PC-3 (cell line): ENCODE results near the gene JAKMIP2. TPM values are rescaled to one million over a fixed set of nuclear protein-coding genes. Genes with fewer than 3 reads are reported as not detected.
A peak's percentile ranks its signal among the peaks of the same experiment; 100 is the strongest.

Experiments used
- ATAC-seq: fragments of 200-7000 bp; cut with Tn5 transposase; 2 replicates; pipeline ENCODE4 v1.9.1; 2020; ENCODE audit warnings: mild to moderate bottlenecking, moderate library complexity
- BruUV-seq: library from RNA; stranded (reverse); fragments of 400-500 nt; replicated peaks from 2 replicates; lab custom pipeline; 2021; lab: Mats Ljungman, UMichigan
- CTCF ChIA-PET: fragments of 300-600 bp; sonication (Branson Sonifier 250); formaldehyde crosslinking; loops from one replicate; lab custom pipeline; 2022; ENCODE audit warnings: antibody characterized with exemption; lab: Charles Lee
- POLR2A ChIA-PET: fragments of 300-600 bp; sonication (Branson Sonifier 250); formaldehyde crosslinking; loops from one replicate; lab custom pipeline; 2022; ENCODE audit warnings: antibody characterized with exemption; ENCODE audit not compliant: unreplicated experiment; lab: Charles Lee
- DNase-seq: peaks from one replicate; pipeline ENCODE4 v3.0.0-alpha.2; 2015
- H2AFZ ChIP-seq: fragments of 300-600 bp; sonication (generic); 2 replicates; pipeline ENCODE4 v1.6.0; 2016; ENCODE audit warnings: antibody characterized with exemption, low read length
- H3F3A ChIP-seq: fragments of 300-600 bp; sonication (generic); one replicate; pipeline ENCODE4 v1.6.0; 2017; ENCODE audit warnings: antibody characterized with exemption, low read length, control low read depth, mild to moderate bottlenecking; ENCODE audit not compliant: unreplicated experiment
- H3K27ac ChIP-seq: fragments of 300-600 bp; sonication (generic); 2 replicates; pipeline ENCODE4 v1.5.1; 2016; ENCODE audit warnings: mild to moderate bottlenecking, low read length
- H3K27me3 ChIP-seq: fragments of 300-600 bp; sonication (generic); 2 replicates; pipeline ENCODE4 v1.6.1; 2016; ENCODE audit warnings: low read length, mixed read lengths
- H3K36me3 ChIP-seq: fragments of 300-600 bp; sonication (generic); 2 replicates; pipeline ENCODE4 v1.6.1; 2016; ENCODE audit warnings: low read depth, mixed run types, low read length, mixed read lengths
- H3K4me1 ChIP-seq: fragments of 300-600 bp; sonication (generic); 2 replicates; pipeline ENCODE4 v1.5.1; 2016; ENCODE audit warnings: low read length; ENCODE audit not compliant: insufficient read depth
- H3K4me2 ChIP-seq: fragments of 300-600 bp; sonication (generic); 2 replicates; pipeline ENCODE4 v1.6.0; 2016; ENCODE audit warnings: low read length
- H3K4me3 ChIP-seq: fragments of 300-600 bp; sonication (generic); 2 replicates; pipeline ENCODE4 v1.5.1; 2016; ENCODE audit warnings: mild to moderate bottlenecking, low read length, mixed read lengths
- H3K79me2 ChIP-seq: fragments of 300-600 bp; sonication (generic); 2 replicates; pipeline ENCODE4 v1.6.1; 2017; ENCODE audit warnings: low read length, mixed read lengths
- H3K9ac ChIP-seq: fragments of 300-600 bp; sonication (generic); 2 replicates; pipeline ENCODE4 v1.6.0; 2016; ENCODE audit warnings: mild to moderate bottlenecking, low read length
- H3K9me2 ChIP-seq: fragments of 300-600 bp; sonication (generic); replicated peaks from 2 replicates; pipeline ENCODE4 v1.6.1; 2016; ENCODE audit warnings: mixed run types, low read length, mixed read lengths
- H3K9me3 ChIP-seq: fragments of 300-600 bp; sonication (generic); 2 replicates; pipeline ENCODE4 v1.6.1; 2016; ENCODE audit warnings: low read length, mixed read lengths
- H4K20me1 ChIP-seq: fragments of 300-600 bp; sonication (generic); 2 replicates; pipeline ENCODE4 v1.6.1; 2016; ENCODE audit warnings: low read length, mixed read lengths
- CTCF ChIP-seq: fragments of 300-600 bp; sonication (generic); conservative IDR thresholded peaks from 2 replicates; pipeline ENCODE4 v1.5.1; 2017; ENCODE audit warnings: antibody characterized with exemption, low read depth, mild to moderate bottlenecking, low read length
- EZH2 ChIP-seq: fragments of 300-600 bp; sonication (generic); IDR thresholded peaks from one replicate; pipeline ENCODE4 v1.6.1; 2017; ENCODE audit warnings: antibody characterized with exemption, mild to moderate bottlenecking, low read length; ENCODE audit not compliant: unreplicated experiment
- EZH2phosphoT487 ChIP-seq: fragments of 300-600 bp; sonication (generic); IDR thresholded peaks from 2 replicates; pipeline ENCODE4 v1.6.1; 2018; ENCODE audit warnings: mild to moderate bottlenecking, antibody characterized with exemption, low read length, borderline replicate concordance
- intact Hi-C: fragments of 100-400 bp; cut with micrococcal nuclease; formaldehyde crosslinking; loops from 2 replicates; pipeline ENCODE4 v1.9.0; 2023
- total RNA-seq: library from RNA; depleted of rRNA; stranded (reverse); fragments of >200 nt; gene quantifications from 2 replicates; pipeline ENCODE4 v1.2.3, GENCODE V29; 2014

JAKMIP2 gene
- total RNA-seq, 1 experiment from 2014 or later = 0.15 TPM

GRCh38 chr5:147809830-147810666 lies 27.5 kb upstream of the JAKMIP2 start:
- Histone ChIP-seq H3K4me1 (peaks cover 47% of the 10 kb centered on the region), H3F3A (no peaks in the 10 kb centered on the region), H3K36me3 (no peaks in the 10 kb centered on the region), H3K4me2 (peak overlapping the region; percentile 67), H3K27me3 (no peaks in the 10 kb centered on the region), H3K79me2 (no peaks in the 10 kb centered on the region), H2AFZ (0 out of 2 replicates have a peak overlapping the region, but pooled peaks have one; percentile 14), H3K27ac (peak overlapping the region; percentile 12), H3K4me3 (peak overlapping the region; percentile 27; the same call in 1 of the 2 replicates), H4K20me1 (no peaks in the 10 kb centered on the region), H3K9me2 (no peaks in the 10 kb centered on the region), H3K9me3 (no peaks in the 10 kb centered on the region), H3K9ac (no peak overlapping the region)
- ChIA-PET CTCF (interaction anchor here (1.1 kb wide), 1 partner anchor 120 kb away, joined by 4 read pairs; no protein-coding TSS in a partner anchor), POLR2A (no interaction called here)
- ATAC-seq (peak; percentile 90), DNase-seq (peak; percentile 91)
- BruUV-seq = no TSS peak
- no peak for TF ChIP-seq CTCF
- no peak for TF ChIP-seq EZH2
- no peak for TF ChIP-seq EZH2phosphoT487
- intact Hi-C loops = no loop called here

GRCh38 chr5:147805030-147805454 lies 22.5 kb upstream of the JAKMIP2 start:
- Histone ChIP-seq H3K27me3 (no peaks in the 10 kb centered on the region), H3K4me3 (no peak overlapping the region), H3K4me1 (peaks cover 33% of the 10 kb centered on the region), H3K27ac (no peak overlapping the region), H3K9ac (no peak overlapping the region), H3K79me2 (no peaks in the 10 kb centered on the region), H3K9me2 (no peaks in the 10 kb centered on the region), H3K4me2 (peak overlapping the region; percentile 67), H3F3A (no peaks in the 10 kb centered on the region), H2AFZ (no peak overlapping the region), H4K20me1 (no peaks in the 10 kb centered on the region), H3K36me3 (no peaks in the 10 kb centered on the region), H3K9me3 (no peaks in the 10 kb centered on the region)
- DNase-seq (no peak), ATAC-seq (no peak)
- intact Hi-C loops = no loop called here
- ChIA-PET CTCF (interaction anchor here (1.4 kb wide), 1 partner anchor 115 kb away, joined by 3 read pairs; no protein-coding TSS in a partner anchor), POLR2A (no interaction called here)
- no TSS peak for BruUV-seq
- TF ChIP-seq CTCF = no peak
- TF ChIP-seq EZH2phosphoT487 = no peak
- TF ChIP-seq EZH2 = no peak

- peak overlapping the region; percentile 67 for H3K4me2 ChIP-seq
- H3K79me2 ChIP-seq = no peaks in the 10 kb centered on the region
- H3F3A ChIP-seq = no peaks in the 10 kb centered on the region
- H3K4me3 ChIP-seq = peak overlapping the region; percentile 32; the same call in 1 of the 2 replicates
- H3K4me1 ChIP-seq = peaks cover 25% of the 10 kb centered on the region
- ATAC-seq (no peak; the same call in 1 of the 2 replicates), DNase-seq (no peak)
- no peaks in the 10 kb centered on the region for H3K9me3 ChIP-seq
- no peaks in the 10 kb centered on the region for H3K27me3 ChIP-seq
- ChIA-PET POLR2A (no interaction called here), CTCF (interaction anchor here (1.4 kb wide), 1 partner anchor 114 kb away, joined by 3 read pairs; no protein-coding TSS in a partner anchor)
- intact Hi-C loops = no loop called here
- peak overlapping the region; percentile 36 for H2AFZ ChIP-seq
- no peaks in the 10 kb centered on the region for H3K9me2 ChIP-seq
- H3K27ac ChIP-seq = peak overlapping the region; percentile 66
- TF ChIP-seq EZH2phosphoT487 (no peak), CTCF (no peak), EZH2 (no peak)
- no TSS peak for BruUV-seq
- H3K36me3 ChIP-seq = no peaks in the 10 kb centered on the region
- no peaks in the 10 kb centered on the region for H4K20me1 ChIP-seq
- H3K9ac ChIP-seq = no peak overlapping the region
Observed at GRCh38 chr5:147804334-147804733, 21.8 kb upstream of the JAKMIP2 start.
